HG03159 (cell line): Measurements from ENCODE around the gene KRT16.
"Not testable (repeated sequence)": the region's sequence is repeated elsewhere in the genome, so short reads cannot be mapped to it uniquely, and the experiment has no call there.

ENCODE experiments used
- ATAC-seq: cut with Tn5 transposase; IDR thresholded peaks from one replicate; pipeline ENCODE4 v1.9.1; 2021; ENCODE audit warnings: mild to moderate bottlenecking, moderate library complexity; ENCODE audit not compliant: unreplicated experiment

KRT16 gene

GRCh38 chr17:41648411-41649195 is 36.0 kb upstream of the KRT16 start:
- peak; percentile 63 for ATAC-seq

DNA sequence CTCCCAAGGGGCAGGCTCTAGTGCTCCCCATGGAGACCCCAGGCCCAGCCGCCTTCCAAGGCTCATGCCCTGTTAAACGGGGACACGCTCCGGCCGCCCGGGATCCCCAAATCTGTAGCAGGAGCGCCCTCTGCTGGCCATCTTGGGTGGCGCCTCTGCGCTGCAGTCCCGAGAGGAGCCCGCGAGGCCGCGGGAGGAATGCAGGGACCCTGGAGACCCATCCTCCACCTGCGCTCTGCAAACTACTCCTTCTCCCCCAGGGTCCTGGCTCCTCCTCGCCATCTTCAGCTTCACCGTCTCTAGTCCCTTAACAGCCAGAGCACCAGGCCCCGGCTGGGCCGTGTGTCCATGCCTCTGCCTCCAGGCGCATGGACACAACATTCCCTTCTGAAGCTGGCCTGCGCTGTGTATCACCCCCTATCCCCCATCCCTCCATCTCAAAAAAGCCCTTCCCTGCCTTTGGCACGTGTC is 35.4 kb upstream of the KRT16 start:
- no peak for ATAC-seq

DNA sequence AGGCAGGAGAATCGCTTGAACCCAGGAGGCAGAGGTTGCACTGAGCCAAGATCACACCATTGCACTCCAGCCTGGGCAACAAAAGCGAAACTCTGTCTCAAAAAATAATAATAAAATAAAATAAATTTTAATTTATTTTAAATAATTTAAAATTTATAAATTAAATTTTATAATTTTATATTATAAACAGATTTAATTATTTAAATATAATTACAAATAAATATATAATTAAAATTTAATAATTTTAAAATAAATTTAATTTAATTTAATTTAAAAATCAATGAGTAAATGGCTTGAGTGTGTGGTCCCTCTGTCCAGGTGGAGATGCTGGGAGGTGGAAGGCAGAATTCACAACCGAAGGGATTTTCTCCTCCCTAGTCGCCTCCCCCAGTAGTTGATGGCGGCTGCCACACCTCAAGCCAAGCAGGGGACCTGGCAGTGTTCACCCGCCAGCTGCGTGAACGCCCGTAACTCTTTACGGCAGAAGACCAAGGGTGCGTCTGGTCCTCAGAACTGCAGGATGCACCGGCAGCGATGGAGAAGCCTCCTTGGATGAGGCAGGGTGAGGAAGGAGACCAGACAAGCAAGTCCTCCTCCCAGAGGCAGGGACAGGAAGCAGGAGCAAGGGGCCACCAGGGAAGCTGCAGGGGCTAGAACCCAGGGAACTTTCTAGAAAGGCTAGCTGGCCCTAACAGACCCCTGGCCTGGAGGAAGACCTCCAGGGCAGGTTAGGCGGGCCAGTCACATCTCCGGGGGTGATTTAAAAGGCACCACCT is 34.7 kb upstream of the KRT16 start:
- no peak for ATAC-seq

- no peak for ATAC-seq
These were observed 29.9 kb upstream of the KRT16 start for GRCh38 chr17:41642252-41643156.

- ATAC-seq, result not testable (repeated sequence)
These were observed 28.0 kb upstream of the KRT16 start for GRCh38 chr17:41640596-41640995.

- ATAC-seq, result no peak
These were observed 27.2 kb upstream of the KRT16 start for GRCh38 chr17:41639492-41640473.

GRCh38 chr17:41638941-41639340 is 26.4 kb upstream of the KRT16 start:
- no peak for ATAC-seq

DNA sequence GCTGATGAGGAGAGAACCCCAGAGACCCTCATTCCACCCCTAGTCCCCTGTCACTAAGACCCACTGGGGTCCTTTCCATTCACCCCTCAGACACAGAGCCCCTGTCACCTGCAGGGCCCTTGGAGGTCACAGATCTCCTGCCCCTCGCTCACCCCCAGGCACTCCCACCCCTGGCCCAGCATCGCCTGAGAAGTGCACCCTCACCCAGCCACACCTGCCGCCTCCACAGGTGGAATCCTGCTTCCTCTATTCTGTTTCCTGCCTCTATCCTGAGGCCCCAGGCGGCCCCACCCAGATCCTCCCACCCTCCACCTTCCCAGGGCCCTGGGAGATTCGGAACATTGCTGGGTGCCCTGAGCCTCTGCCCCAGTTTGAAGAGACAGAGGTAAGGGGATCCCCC is 25.6 kb upstream of the KRT16 start:
- ATAC-seq, result no peak

DNA sequence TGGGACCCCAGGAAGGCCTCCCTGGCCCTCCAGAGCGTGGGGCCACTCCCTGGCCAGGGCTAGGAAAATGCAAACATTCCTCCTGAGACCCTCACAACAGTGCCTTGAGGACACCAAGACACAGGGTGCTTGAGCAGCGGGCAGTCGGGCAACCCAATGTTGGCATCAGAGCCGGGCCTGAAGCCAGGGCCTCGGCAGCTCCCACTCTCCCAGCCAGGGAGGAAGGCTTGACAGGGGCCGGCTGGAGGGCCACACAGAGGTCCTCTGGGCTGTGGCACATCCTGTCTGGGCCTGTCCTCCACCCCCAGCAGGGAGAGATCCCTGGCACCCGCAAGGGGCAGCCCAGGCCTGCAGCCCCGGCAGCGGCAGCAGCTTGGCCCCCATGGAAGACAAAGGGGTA is 24.1 kb upstream of the KRT16 start:
- no peak for ATAC-seq

GRCh38 chr17:41635121-41636097 is 22.8 kb upstream of the KRT16 start:
- no peak for ATAC-seq

DNA sequence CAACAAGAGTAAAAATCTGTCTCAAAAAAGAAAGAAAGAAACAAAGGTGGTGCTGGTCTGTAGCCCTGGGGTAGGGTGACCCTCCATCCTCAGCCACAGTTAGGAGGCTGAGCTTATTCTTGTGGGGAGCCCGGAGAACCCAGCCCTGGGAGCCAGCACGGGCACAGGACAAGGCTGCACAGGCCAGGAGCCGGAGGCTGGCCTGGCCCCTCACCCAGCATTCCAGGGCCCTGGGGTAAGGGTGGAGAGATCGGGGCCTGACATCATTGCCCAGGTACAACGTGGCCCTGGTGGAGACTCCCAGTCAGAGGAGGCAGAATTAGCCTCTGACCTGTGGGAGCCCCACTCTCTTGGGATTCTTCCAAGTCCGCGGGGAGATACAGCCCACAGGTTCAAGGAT is 22.1 kb upstream of the KRT16 start:
- no peak for ATAC-seq

DNA sequence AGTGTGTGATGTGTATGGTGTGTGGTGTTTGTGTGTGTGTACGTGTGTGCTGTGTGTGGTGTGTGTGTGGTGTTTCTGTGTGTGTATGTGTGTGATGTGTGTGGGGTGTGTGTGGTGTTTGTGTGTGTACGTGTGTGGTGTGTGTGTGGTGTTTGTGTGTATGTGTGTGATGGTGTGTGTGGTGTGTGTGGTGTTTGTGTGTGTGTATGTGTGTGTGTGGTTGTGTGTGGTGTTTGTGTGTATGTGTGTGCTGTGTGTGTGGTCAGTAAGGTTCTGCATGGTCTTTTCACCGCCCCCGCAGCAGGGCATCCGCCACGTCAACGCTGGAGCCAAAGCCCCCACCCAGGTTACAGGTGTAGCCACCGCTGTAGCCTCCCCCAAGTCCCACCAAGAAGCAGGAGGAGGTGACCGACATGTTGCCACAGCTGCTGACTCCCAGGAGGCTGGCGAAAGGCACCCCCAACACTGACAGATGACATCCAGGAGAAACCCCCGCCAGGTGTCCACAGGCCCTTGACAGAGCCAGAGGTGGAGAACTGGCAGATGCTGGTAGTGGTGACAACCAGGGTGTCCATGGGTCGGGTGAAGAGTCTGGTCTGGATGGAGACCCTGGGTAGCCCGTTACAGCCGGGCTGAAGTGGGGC is 21.1 kb upstream of the KRT16 start:
- no peak for ATAC-seq

GRCh38 chr17:41632482-41633105 is 20.0 kb upstream of the KRT16 start:
- ATAC-seq, result no peak

DNA sequence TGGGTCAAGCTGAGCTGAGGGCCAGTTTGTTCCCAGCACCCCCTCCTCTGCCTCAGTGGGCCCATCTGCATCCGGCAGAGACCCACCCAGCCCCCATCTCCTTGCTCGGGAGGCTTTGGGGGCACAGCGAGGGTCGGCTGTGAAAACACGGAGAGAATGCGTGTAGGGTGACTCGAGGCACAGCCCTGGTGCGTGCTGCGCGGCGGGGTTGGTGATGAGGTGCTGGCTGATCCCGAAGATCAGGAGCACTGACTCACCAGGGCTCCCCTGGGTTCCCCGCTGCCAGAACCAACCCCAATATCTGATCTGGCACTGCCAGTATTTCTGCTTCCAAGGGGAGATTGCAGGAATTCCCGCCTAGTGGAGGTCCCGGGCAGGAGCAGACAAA is 19.3 kb upstream of the KRT16 start:
- no peak for ATAC-seq

GRCh38 chr17:41631025-41631897 is 18.7 kb upstream of the KRT16 start:
- ATAC-seq, result no peak

DNA sequence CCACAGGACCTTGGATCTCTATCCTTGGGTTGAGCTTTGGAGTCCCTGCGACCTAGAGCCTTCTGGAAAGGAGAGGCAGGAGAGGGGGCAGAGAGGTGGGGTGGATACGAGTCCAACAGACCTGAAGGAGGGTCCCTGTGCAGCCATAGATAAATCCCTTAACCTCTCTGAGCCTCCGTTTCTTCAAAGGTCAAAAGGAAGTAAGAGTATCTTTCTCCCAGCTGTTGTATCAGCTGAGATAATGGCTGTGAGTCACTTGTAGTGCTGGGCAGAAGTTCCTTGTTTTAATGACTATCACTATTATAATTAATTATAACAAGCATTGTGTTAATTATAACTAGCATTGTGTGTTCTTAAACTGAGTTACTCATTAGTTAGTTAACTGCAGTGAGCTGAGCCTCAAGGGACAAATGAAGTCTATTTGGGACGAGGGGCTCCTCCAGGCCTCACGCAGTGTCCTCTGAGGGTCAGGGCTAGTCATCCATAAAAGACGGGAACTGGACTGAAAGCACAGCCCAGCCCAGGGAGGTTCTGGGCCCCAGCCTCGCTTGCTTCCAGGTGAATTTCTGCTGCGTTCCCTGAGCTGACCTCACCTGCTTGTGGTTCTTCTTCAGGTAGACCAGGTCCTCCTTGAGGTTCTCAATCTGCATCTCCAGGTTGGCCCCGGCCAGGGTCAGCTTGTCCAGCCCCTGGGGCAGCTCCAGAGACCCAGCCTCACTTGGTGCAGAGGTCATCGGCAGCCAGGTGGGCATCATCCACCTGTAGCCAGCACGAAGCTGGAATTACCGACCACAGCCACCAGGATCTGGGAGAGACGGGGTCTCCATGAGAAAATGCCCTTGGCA is 17.5 kb upstream of the KRT16 start:
- ATAC-seq, result no peak
